SK-N-SH (cell line): ENCODE results near the gene SMAD4. TPM values are rescaled to one million over a fixed set of nuclear protein-coding genes. Genes with fewer than 3 reads are reported as not detected.

ENCODE experiments used
- CTCF ChIA-PET: fragments of 300-600, 350-600 bp; formaldehyde crosslinking; extraction: SDS; loops from one replicate; lab custom pipeline; 2021; lab: Yijun Ruan, JAX
- POLR2A ChIA-PET: fragments of 350-600 bp; sonication (Branson Sonifier 250); formaldehyde crosslinking; extraction: SDS; loops from one replicate; lab custom pipeline; 2020; ENCODE audit warnings: antibody characterized with exemption, inconsistent platforms; lab: Yijun Ruan, JAX
- DNase-seq: peaks from one replicate; pipeline ENCODE4 v3.0.0; 2012
- H2AFZ ChIP-seq: fragments of 200-600 bp; sonication (generic); 2 replicates; pipeline ENCODE4 v1.8.1; 2016; ENCODE audit warnings: antibody characterized with exemption, mild to moderate bottlenecking, low read depth
- H3F3A ChIP-seq: fragments of 200-600 bp; sonication (generic); replicated peaks from 2 replicates; pipeline ENCODE3; 2016; ENCODE audit warnings: antibody characterized with exemption, mild to moderate bottlenecking; ENCODE audit not compliant: insufficient read depth
- H3K27ac ChIP-seq, 2 experiments: fragments of 200-500 bp in 1 of 2; fragments of 200-600 bp in 1 of 2; sonication (Bioruptor generic) in 1 of 2; sonication (generic), shearing (Covaris generic) in 1 of 2; 2 replicates each; pipeline versions ENCODE4 v1.5.1 to v1.6.1; 2014 to 2016; ENCODE audit warnings: low read depth in 2 of 2, inconsistent platforms in 1 of 2, low read length in 1 of 2, mild to moderate bottlenecking in 1 of 2, mixed read lengths in 1 of 2
- H3K27me3 ChIP-seq: fragments of 200-600 bp; sonication (generic), shearing (Covaris generic); 2 replicates; pipeline ENCODE4 v1.6.1; 2016; ENCODE audit warnings: mixed run types; ENCODE audit not compliant: insufficient read depth
- H3K36me3 ChIP-seq, 2 experiments: fragments of 200-500 bp in 1 of 2; fragments of 200-600 bp in 1 of 2; sonication (Bioruptor generic) in 1 of 2; sonication (generic) in 1 of 2; replicated peaks in 1 of 2; 2 replicates each; pipeline versions ENCODE3 to v1.5.1; 2014 to 2016; ENCODE audit warnings: low read length in 1 of 2, mild to moderate bottlenecking in 1 of 2; ENCODE audit not compliant: insufficient read depth in 2 of 2, control insufficient read depth in 1 of 2
- H3K4me1 ChIP-seq, 2 experiments: fragments of 200-500 bp in 1 of 2; fragments of 200-600 bp in 1 of 2; sonication (Bioruptor generic) in 1 of 2; sonication (generic), shearing (Covaris generic) in 1 of 2; 2 replicates each; pipeline versions ENCODE4 v1.5.1 to v1.6.1; 2014 to 2016; ENCODE audit warnings: low read depth in 1 of 2, low read length in 1 of 2, mixed run types in 1 of 2; ENCODE audit not compliant: insufficient read depth in 2 of 2, control insufficient read depth in 1 of 2
- H3K4me2 ChIP-seq: fragments of 200-600 bp; sonication (generic), shearing (Covaris generic); 2 replicates; pipeline ENCODE4 v1.6.1; 2017; ENCODE audit warnings: mixed run types
- H3K4me3 ChIP-seq, 2 experiments: fragments of 200-500 bp in 1 of 2; fragments of 200-600 bp in 1 of 2; sonication (Bioruptor generic) in 1 of 2; sonication (generic), shearing (Covaris generic) in 1 of 2; 2 replicates each; pipeline versions ENCODE4 v1.5.1 to v1.8.1; 2014 to 2016; ENCODE audit warnings: low read depth in 2 of 2, inconsistent platforms in 1 of 2, low read length in 1 of 2, mild to moderate bottlenecking in 1 of 2, mixed read lengths in 1 of 2, moderate library complexity in 1 of 2
- H3K79me2 ChIP-seq: fragments of 200-600 bp; sonication (generic); 2 replicates; pipeline ENCODE4 v1.8.1; 2017; ENCODE audit warnings: mild to moderate bottlenecking; ENCODE audit not compliant: insufficient read depth
- H3K9ac ChIP-seq: fragments of 200-600 bp; sonication (generic); 2 replicates; pipeline ENCODE4 v1.6.1; 2017; ENCODE audit warnings: mixed run types
- H3K9me2 ChIP-seq: fragments of 200-600 bp; sonication (generic); 2 replicates; pipeline ENCODE4 v1.6.1; 2017; ENCODE audit warnings: mixed run types
- H3K9me3 ChIP-seq: fragments of 200-600 bp; sonication (generic); 2 replicates; pipeline ENCODE4 v1.6.1; 2017; ENCODE audit warnings: mixed run types, mild to moderate bottlenecking, moderate library complexity
- H4K20me1 ChIP-seq: fragments of 200-600 bp; sonication (generic); 2 replicates; pipeline ENCODE4 v1.6.1; 2017; ENCODE audit warnings: mild to moderate bottlenecking, mixed run types; ENCODE audit not compliant: insufficient read depth
- CHD2 ChIP-seq: fragments of 150-350 bp; IDR thresholded peaks from 2 replicates; pipeline ENCODE4 v1.6.1; 2018; ENCODE audit warnings: low read length; ENCODE audit not compliant: partially characterized antibody
- ELF1 ChIP-seq: IDR thresholded peaks from 2 replicates; pipeline ENCODE4 v1.4.0; 2012
- EP300 ChIP-seq, 2 experiments: IDR thresholded peaks; 2 replicates each; pipeline versions ENCODE4 v1.4.0 to v1.6.1; 2012; ENCODE audit warnings: borderline replicate concordance in 1 of 2, low read depth in 1 of 2, low read length in 1 of 2
- EZH2phosphoT487 ChIP-seq: fragments of 200-600 bp; sonication (generic); IDR thresholded peaks from 2 replicates; pipeline ENCODE4 v1.6.1; 2017; ENCODE audit warnings: low read depth, mixed run types, mild to moderate bottlenecking, antibody characterized with exemption, moderate library complexity, borderline replicate concordance
- FOSL2 ChIP-seq: IDR thresholded peaks from 2 replicates; pipeline ENCODE4 v1.4.0; 2012; ENCODE audit warnings: low read depth, mild to moderate bottlenecking, moderate library complexity, borderline replicate concordance
- FOXM1 ChIP-seq: IDR thresholded peaks from 2 replicates; pipeline ENCODE4 v1.4.0; 2012; ENCODE audit warnings: low read depth, mild to moderate bottlenecking
- GATA2 ChIP-seq: sonication (generic); formaldehyde crosslinking; IDR thresholded peaks from 2 replicates; pipeline ENCODE4 v1.5.0; 2020; ENCODE audit warnings: mild to moderate bottlenecking, missing genetic modification reagents
- JUND ChIP-seq: IDR thresholded peaks from 2 replicates; pipeline ENCODE4 v1.4.0; 2012
- MEF2A ChIP-seq: IDR thresholded peaks from 2 replicates; pipeline ENCODE4 v1.4.0; 2012; ENCODE audit warnings: low read depth, borderline replicate concordance
- MXI1 ChIP-seq: IDR thresholded peaks from 2 replicates; pipeline ENCODE4 v1.6.1; 2012; ENCODE audit warnings: mild to moderate bottlenecking, low read depth, low read length, improper control_type of control experiment
- NFIC ChIP-seq: IDR thresholded peaks from 2 replicates; pipeline ENCODE4 v1.4.0; 2012; ENCODE audit warnings: borderline replicate concordance
- NRF1 ChIP-seq: IDR thresholded peaks from 2 replicates; pipeline ENCODE4 v1.6.1; 2012; ENCODE audit warnings: low read depth, mild to moderate bottlenecking, low read length
- RAD21 ChIP-seq: IDR thresholded peaks from 2 replicates; pipeline ENCODE4 v1.6.1; 2012; ENCODE audit warnings: mild to moderate bottlenecking, low read length
- RCOR1 ChIP-seq: fragments of 150-350 bp; IDR thresholded peaks from 2 replicates; pipeline ENCODE4 v1.6.1; 2017; ENCODE audit warnings: antibody characterized with exemption, low read length
- RFX5 ChIP-seq: IDR thresholded peaks from 2 replicates; pipeline ENCODE4 v1.6.1; 2012; ENCODE audit warnings: mild to moderate bottlenecking, improper control_type of control experiment, low read length
- RXRA ChIP-seq: IDR thresholded peaks from 2 replicates; pipeline ENCODE4 v1.4.0; 2012; ENCODE audit warnings: low read depth, mild to moderate bottlenecking, borderline replicate concordance
- SMC3 ChIP-seq: IDR thresholded peaks from 2 replicates; pipeline ENCODE4 v1.6.1; 2012; ENCODE audit warnings: low read depth, low read length, improper control_type of control experiment
- TAF1 ChIP-seq: IDR thresholded peaks from 2 replicates; pipeline ENCODE4 v1.6.1; 2012; ENCODE audit warnings: low read depth, mild to moderate bottlenecking, low read length, moderate library complexity, borderline replicate concordance
- TEAD4 ChIP-seq: IDR thresholded peaks from 2 replicates; pipeline ENCODE4 v1.4.0; 2012; ENCODE audit warnings: mild to moderate bottlenecking, borderline replicate concordance; ENCODE audit not compliant: insufficient read depth
- USF2 ChIP-seq: fragments of 150-350 bp; IDR thresholded peaks from 2 replicates; pipeline ENCODE4 v1.6.1; 2017; ENCODE audit warnings: antibody characterized with exemption, low read length, low read depth, borderline replicate concordance
- YY1 ChIP-seq: IDR thresholded peaks from 2 replicates; pipeline ENCODE4 v1.4.0; 2012; ENCODE audit warnings: low read depth, mild to moderate bottlenecking
- ZBTB33 ChIP-seq: IDR thresholded peaks from 2 replicates; pipeline ENCODE4 v1.4.0; 2012; ENCODE audit warnings: low read depth, borderline replicate concordance
- WGBS: methylation state at CpG from one replicate; pipeline ENCODE4 v1.1.6; 2017; ENCODE audit warnings: low lambda C conversion rate; 5-methylcytosine and 5-hydroxymethylcytosine counted together
- polyA plus RNA-seq, 3 experiments: library from polyadenylated mRNA; depleted of rRNA; stranded (reverse); fragments of >200 nt; gene quantifications; 2 replicates each; pipeline ENCODE4 v1.2.3, GENCODE V29; 2012
- TF ChIP-seq, protein P1 (sequence below): IDR thresholded peaks from 2 replicates; pipeline ENCODE4 v1.4.0; 2012; ENCODE audit warnings: low read depth, borderline replicate concordance

Gene SMAD4
- polyA plus RNA-seq, 1 of the 3 experiments (the other 2 are of a cell fraction) = 43.3 TPM

DNA sequence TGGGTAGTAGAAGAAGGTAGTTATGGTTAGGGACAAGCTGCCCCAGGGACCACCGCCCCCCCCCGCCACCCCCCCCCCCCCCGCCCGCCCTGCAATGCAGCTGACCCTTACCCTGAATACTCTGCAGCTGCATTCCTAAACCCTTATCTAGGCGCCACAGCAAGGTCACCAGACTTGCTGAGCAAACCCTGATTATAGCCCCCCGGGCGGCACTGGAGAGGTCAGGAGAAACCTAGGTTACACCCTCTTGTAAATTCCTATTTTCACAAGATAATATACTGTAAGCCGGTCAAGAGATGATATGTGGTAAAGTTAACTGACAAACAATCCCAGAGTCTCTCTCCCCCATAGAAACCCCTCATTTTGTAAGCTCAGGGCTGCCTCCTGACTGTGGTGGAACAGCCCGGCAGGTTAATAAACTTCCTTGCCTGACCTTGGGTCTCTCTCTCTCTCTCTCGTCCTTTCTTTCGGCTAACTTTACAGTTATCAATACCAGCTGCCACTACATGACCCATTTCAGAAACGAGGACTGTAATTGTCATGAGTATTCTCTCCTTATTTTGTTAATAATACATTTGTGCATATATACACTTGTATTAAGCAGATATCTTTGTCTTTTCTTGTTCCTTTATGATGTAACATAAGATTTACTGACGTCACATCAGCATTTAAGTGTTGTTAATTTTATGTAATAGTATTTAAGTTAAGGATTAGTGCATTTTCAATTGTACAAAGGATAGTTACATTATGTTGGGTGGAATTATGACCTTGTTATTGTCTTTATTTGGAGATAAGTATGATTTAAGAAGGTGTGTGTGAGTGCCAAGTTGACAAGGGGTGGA, 22.8 kb upstream of the SMAD4 start:
- WGBS = 78% methylated on average over 12 of the region's 13 CpGs
- Histone ChIP-seq H3K9me2 (no peaks in the 10 kb centered on the region), H3K9me3 (no peaks in the 10 kb centered on the region), H3K27me3 (no peaks in the 10 kb centered on the region)
- no peak for DNase-seq
- POLR2A ChIA-PET = no interaction called here
- TF ChIP-seq RFX5 = no peak
- no peak for TF ChIP-seq EZH2phosphoT487
- no peak for TF ChIP-seq MEF2A
- TF ChIP-seq FOSL2 = no peak
- TF ChIP-seq, protein P1, sequence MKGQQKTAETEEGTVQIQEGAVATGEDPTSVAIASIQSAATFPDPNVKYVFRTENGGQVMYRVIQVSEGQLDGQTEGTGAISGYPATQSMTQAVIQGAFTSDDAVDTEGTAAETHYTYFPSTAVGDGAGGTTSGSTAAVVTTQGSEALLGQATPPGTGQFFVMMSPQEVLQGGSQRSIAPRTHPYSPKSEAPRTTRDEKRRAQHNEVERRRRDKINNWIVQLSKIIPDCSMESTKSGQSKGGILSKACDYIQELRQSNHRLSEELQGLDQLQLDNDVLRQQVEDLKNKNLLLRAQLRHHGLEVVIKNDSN = no peak
- TF ChIP-seq ELF1 = no peak
- TF ChIP-seq GATA2 = no peak
- TF ChIP-seq JUND = no peak
- no peak for TF ChIP-seq EP300 (IDR thresholded peaks at IDR 0.05; ENCODE audit: borderline replicate concordance in 1 of 2, low read depth in 1 of 2, low read length in 1 of 2)
- TF ChIP-seq NRF1 = no peak
- TF ChIP-seq CHD2 = no peak
- TF ChIP-seq TAF1 = no peak
- no peak for TF ChIP-seq USF2
- TF ChIP-seq RCOR1 = no peak
- TF ChIP-seq SMC3 = no peak
- TF ChIP-seq YY1 = no peak
- no peak for TF ChIP-seq FOXM1
- TF ChIP-seq, all 33 proteins: peak for 0
- Histone ChIP-seq H3F3A (no peaks in the 10 kb centered on the region), H3K36me3 (no peaks in the 10 kb centered on the region), H3K4me1 (no peaks in the 10 kb centered on the region), H3K9ac (no peak overlapping the region), H3K79me2 (no peaks in the 10 kb centered on the region), H3K4me3 (no peak overlapping the region), H4K20me1 (no peaks in the 10 kb centered on the region), H3K4me2 (no peak overlapping the region), H2AFZ (no peak overlapping the region), H3K27ac (no peak overlapping the region)
- CTCF ChIA-PET = no interaction called here

- Histone ChIP-seq H3K9me2 (no peaks in the 10 kb centered on the region), H4K20me1 (no peaks in the 10 kb centered on the region), H3K27me3 (no peaks in the 10 kb centered on the region), H3F3A (no peaks in the 10 kb centered on the region), H3K4me2 (no peak overlapping the region), H2AFZ (no peak overlapping the region), H3K36me3 (no peaks in the 10 kb centered on the region), H3K4me1 (no peaks in the 10 kb centered on the region), H3K27ac (no peak overlapping the region), H3K79me2 (no peaks in the 10 kb centered on the region), H3K9ac (no peak overlapping the region), H3K9me3 (no peaks in the 10 kb centered on the region), H3K4me3 (no peak overlapping the region)
- TF ChIP-seq ZBTB33 = no peak
- no peak for TF ChIP-seq EP300 (IDR thresholded peaks at IDR 0.05; ENCODE audit: borderline replicate concordance in 1 of 2, low read depth in 1 of 2, low read length in 1 of 2)
- no peak for TF ChIP-seq NRF1
- no peak for TF ChIP-seq RAD21
- no peak for TF ChIP-seq MXI1
- TF ChIP-seq RXRA = no peak
- no peak for TF ChIP-seq CHD2
- TF ChIP-seq, protein P1 = no peak
- no peak for TF ChIP-seq NFIC
- no peak for TF ChIP-seq TEAD4
- no peak for DNase-seq
- POLR2A ChIA-PET = no interaction called here
- WGBS = 78% methylated on average over 1 of the region's 1 CpG
- CTCF ChIA-PET = no interaction called here
Measured at GRCh38 chr18:51007790-51008139, 22.2 kb upstream of the SMAD4 start.
